UCSD-AML1 (cell line): ENCODE data around the gene SLC29A1.
"Not testable (repeated sequence)": the region's sequence is repeated elsewhere in the genome, so short reads cannot be mapped to it uniquely, and the experiment has no call there.

Experiments
- DNase-seq: peaks from one replicate; lab custom pipeline; 2025; ENCODE audit not compliant: unreplicated experiment; lab: John Stamatoyannopoulos, UW

SLC29A1 gene

DNA sequence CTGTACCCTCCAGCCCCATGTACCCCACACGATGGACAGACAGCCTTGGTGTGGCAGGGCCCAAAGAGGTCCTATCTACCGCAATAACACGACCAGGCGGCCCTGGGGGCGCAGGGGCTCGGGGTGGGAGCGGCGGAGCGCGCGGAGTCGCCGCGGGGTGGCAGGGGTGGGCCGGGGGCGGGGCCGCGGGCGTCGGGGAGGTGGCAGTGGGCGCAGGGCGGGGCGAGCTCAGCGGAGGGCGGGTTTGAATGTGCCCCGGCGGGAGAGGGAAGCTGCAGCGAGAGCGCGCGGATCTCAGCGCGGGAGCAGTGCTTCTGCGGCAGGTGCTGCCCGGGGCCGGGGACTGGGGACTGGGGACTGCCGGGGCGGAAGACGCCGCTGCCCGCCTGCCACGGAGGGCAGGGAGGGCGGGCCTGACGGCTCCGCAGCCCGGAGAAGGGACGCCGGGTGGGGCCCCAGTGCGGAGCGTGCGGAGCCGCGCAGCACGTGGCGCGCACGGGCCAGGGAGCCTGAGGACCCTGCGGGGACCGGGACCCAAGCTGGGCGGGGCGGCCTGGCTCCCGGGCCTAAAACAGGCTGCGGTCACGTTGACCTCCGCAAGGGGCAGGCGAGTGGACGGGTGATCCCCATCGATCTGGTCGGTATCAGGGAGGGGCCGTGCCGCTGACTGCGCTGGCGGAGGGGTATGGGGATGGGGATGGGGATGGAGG, at the start of gene SLC29A1:
Gene SLC29A1 (plus strand): TSS at position 277 of the 710 bp plus-strand sequence. CDS start 3,719 bp downstream, outside the sequence.
- peak; percentile 81 for DNase-seq

DNA sequence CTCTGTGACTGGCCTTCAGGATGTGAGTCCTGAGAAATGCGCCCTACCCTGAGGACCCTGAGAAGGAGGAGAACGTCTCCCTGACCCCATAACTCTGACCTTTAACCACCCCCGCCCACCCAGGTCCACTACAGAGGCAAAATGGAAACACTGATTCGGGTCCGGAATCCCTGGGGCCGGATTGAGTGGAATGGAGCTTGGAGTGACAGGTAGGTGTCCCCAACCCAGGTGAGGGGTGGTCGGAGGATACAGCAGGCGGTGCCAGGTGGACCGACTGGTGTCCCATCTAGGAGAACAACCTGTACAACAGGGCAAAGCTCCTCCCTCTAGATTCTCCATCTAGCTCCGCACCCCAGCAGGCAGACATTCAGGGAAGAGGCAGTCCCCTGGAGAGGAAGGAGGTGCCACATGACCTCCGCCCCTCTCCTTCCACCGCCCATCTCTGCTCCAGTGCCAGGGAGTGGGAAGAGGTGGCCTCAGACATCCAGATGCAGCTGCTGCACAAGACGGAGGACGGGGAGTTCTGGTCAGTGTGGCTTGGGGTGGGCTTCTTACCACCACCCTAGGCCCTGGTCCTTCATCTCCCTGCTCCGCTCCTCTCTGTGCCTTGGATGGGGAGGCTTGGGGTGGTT, 47.1 kb upstream of the SLC29A1 start:
- peak; percentile 64 for DNase-seq

DNA sequence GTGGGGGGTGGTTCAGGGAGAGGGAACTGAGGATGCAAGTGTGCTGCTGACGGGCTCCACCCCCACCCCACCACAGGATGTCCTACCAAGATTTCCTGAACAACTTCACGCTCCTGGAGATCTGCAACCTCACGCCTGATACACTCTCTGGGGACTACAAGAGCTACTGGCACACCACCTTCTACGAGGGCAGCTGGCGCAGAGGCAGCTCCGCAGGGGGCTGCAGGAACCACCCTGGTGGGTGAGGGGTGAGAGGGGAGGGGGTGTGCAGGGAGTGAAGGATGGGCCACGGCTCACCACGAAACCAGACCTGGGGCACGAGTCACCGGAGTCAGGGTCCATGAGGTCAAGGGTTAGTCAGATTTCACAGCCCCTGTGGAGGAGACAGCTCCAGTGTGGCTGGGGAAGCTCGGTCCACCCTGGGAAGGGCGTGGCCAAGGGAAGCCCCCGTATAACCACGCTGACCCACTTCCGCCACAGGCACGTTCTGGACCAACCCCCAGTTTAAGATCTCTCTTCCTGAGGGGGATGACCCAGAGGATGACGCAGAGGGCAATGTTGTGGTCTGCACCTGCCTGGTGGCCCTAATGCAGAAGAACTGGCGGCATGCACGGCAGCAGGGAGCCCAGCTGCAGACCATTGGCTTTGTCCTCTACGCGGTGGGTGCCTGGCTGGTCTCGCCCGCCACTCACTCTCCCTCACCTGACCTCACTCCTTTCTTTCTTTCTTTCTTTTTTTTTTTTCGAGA, 46.5 kb upstream of the SLC29A1 start:
- peak; percentile 60 for DNase-seq

DNA sequence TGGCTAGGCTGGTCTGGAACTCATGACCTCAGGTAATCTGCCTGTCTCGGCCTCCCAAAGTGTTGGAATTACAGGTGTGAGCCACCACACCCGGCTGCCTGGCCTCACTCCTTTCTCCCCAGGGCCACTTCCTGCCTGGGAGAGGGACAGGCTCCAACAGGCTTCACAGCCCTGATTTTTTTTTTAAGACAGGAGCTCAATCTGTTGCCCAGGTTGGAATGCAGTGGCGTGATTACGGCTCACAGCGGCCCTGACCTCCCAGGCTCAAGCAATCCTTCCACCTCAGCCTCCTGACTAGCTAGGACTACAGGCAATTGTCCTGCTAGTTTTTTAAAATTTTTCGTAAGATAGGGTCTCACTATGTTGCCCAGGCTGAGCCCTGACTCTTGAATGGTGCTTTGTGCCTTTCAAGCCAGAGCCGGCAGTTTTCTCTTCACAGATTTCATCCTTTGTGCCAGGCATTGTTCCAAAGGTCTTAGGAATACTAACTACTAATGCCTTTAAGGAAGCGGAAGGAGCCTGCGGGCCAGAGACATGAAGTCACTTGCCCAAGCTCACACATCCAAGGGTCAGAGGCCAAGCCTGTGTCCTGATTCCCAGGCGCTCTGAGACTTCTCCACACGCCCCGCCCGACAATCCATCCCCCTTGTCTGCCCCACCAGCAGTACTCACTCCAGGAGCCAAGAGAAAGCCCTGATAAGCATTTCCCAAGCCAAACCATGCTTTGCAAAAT, 45.5 kb upstream of the SLC29A1 start:
- no peak for DNase-seq

DNA sequence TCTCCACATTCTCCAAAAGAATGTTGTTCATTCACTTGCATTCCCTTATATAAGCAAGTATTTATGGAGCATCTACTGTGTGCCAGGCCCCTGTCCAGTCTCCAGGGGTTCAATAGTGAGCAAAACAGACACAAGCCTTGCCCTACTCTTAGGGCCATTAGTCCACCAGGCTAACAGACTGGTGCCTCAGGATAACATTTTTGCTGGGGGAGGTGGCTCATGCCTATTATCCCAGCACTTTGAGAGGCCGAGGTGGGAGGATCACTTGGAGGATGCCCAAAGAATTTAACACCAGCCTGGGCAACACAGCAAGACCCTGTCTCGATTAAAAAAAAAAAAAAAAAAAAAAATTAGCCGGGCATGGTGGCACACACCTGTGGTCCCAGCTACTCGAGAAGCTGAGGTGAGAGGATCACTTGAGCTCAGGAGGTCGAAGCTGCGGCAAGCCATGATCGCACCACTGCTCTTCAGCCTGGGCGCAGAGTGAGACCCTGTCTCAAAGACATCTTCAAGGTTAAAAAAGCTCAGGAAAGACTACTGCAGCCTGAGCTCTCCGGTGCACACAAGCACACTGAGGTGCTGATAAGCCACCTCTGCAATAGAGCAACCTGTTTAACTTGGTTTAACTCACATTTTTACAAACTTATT, 44.8 kb upstream of the SLC29A1 start:
- DNase-seq, result no peak

DNA sequence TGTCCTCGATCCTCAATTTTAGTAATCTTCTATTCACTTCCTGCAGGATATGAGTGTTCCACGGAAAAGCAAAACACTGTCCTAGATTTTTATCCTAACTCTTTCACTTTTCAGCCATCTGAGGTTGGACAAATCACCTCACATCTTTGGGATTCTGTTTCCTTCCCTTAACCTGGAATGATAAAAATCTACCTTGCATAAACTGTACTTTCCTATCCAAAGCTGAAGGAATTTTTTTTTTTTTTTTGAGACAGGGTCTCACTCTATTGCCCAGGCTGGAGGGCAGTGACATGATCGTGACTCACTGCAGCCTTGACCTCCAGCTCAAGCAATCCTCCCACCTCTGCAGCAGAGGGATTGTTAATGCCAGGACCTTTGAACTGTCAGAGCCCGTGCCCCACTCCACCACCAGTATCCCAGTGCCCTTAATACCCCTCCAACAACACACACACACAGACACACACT, 44.3 kb upstream of the SLC29A1 start:
- no peak for DNase-seq

DNA sequence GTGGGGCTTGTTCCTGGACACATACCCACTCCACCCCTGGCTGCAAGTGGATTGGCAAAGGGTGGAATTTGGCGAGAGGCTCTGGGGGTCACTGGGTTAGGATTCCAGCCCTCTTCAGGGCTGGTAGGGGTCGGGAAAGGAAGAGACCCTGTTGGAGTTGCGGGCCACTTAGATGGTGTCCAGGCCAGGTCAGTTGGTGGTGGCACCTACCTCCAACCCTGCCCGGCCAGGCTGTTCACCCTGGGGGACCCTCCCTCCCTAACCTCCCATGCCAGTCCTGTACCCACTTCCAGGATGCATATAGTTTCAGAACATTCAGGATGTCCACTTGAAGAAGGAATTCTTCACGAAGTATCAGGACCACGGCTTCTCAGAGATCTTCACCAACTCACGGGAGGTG, 43.7 kb upstream of the SLC29A1 start:
- DNase-seq, result no peak

DNA sequence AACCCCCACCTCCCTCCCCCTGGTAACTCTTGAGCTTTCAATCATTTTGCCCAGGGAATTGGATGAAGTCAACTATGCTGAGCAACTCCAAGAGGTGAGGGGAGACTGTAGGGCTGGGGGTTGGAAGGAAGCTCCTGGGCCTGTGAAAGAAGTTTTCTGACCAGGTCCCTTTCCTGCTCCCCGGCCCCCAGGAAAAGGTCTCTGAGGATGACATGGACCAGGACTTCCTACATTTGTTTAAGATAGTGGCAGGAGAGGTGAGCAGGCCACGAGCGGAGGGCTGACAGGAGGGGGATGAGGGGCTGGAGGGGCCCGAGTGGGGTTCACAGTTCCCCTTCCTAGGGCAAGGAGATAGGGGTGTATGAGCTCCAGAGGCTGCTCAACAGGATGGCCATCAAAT, 43.0 kb upstream of the SLC29A1 start:
- DNase-seq, result no peak

DNA sequence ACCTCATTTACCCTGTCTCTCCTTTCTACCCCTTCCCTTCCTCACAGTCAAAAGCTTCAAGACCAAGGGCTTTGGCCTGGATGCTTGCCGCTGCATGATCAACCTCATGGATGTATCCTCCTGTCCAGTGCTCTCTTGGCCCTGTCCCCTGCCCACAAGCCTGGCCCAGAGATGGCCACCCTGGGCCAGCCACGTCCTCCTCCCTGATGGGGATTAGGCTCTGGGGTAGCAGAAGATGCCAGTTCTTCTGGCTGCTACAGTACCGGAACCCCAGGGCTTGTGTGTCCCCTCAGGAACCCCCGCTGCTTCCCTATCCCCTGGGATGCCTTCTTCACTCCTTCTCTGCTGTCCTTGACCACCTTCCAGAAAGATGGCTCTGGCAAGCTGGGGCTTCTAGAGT, 42.5 kb upstream of the SLC29A1 start:
- DNase-seq, result no peak

DNA sequence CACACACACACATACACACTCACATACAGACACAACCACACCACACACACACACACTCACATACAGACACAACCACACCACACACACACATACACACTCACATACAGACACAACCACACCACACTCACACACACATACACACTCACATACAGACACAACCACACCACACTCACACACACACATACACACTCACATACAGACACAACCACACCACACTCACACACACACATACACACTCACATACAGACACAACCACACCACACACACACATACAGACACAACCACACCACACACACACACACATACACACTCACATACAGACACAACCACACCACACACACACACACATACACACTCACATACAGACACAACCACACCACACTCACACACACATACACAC, 41.6 kb upstream of the SLC29A1 start:
- not testable (repeated sequence) for DNase-seq

DNA sequence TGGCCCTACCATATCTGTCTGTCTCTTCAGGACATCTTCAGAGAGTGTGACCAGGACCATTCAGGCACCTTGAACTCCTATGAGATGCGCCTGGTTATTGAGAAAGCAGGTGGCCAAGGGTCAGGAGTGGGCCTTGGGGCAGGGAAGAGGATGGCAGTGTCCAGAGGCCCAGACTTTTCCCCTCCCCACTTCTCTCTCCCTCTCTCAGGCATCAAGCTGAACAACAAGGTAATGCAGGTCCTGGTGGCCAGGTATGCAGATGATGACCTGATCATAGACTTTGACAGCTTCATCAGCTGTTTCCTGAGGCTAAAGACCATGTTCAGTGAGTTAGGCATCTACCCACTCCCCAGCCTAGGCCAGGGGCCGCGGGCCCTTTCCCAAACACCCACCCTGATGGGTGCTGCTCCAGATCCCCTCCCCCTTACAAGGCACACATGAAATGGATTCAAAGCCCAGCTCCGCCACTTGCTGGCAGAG, 40.4 kb upstream of the SLC29A1 start:
- no peak for DNase-seq

DNA sequence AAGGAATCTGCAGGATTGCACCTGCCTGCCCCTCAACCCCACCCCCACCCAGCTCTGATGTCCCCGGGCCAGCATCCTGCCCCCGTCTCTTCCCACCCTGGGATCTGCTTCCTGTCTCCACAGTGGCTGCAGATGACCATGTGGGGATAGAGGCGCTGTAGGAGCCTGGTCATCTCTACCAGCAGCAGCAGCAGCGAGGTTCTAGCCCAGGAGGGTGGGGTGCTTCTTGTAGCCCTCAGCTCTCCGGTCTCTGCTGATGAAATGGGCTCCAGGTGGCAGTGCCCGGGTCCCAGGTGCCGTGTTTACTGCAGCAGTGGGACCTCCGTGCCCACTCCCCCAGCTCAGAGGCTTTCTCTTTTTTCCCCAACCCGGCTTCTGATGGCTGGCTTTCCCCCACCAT, 39.6 kb upstream of the SLC29A1 start:
- no peak for DNase-seq

DNA sequence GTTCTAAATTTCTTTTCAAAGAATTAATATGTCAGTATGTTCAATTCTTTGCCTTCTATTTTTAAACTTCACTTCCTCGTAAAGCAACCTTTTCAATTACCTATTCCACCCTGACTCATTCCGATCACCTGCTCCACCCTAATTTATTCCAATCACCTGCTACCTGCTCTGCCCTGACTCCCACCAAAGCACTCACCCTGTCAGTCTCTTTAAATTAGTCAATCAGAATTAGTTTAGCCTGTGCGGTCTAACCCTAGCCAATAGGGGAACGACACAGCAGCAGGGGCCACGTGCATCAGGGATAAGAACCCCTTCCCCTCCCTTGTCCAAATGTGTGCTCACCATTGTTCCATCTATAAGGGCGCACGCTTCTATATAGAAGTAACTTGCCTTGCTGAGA, 38.0 kb upstream of the SLC29A1 start:
- DNase-seq, result not testable (repeated sequence)

DNA sequence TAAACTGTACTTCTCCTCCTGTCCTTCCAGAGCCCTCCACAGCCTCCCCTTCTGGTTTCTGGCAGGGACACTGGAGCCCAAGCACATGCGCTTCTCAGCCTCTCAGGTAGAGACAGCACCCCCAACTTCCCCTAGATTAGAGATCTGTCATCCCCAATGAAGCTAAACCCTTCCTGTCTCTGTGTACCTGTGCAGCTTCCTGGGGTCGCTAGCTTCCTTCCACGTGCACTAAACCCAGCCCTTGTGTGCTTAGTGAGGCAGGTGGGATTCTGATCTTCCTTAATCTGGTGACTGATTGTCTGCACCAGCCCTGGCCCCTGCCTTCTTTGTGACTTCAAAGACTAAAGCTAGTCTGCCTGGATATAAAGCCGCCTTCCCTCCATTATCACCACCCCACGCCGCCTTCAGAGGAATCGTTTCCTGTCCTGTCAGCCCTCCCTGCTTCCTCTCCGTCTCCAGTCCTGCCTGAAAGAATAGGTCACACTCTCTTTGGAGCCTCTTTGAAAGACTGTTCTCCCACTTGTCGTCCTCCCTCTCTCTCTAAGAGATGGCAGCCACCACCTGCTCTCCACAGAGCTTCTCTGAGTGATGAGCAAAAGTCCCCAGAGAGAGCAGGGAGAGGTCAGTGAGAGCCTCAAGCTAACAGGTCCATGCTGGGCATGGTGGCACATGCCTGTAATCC, 37.3 kb upstream of the SLC29A1 start:
- peak; percentile 35 for DNase-seq

DNA sequence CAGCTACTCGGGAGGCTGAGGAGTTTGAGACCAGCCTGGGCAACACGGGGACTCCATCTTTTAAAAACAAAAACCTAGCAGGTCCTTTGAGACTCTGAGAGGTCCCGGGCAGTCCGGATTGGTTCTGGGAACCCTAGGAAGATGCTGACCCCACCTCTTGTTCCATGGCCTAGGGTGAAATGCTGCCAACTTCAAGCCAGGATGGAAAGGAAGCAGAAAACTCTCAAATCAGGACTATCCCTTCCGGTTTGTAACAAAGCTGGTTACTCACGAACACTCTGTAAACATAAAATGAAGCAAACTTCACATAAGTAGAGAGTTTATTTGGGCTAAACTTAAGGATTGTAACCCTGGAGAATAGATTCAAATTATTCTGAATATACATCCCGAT, 36.8 kb upstream of the SLC29A1 start:
- DNase-seq, result no peak

DNA sequence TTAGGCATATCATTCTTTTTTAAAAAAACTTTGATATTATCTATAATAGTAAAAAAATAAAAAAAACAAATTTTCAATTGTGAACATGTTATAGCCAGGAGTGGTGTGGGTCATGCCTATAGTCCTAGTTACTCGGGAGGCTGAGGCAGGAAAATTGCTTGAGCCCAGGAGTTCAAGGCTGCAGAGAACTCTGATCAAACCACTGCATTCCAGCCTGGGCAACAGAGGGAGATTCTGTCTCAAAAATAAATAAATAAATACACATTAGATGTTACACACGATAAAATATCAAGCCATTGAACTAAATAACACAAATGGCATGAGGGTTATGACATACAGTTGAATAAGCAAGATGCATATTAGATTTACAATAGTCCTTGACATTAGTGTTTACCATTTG, 34.6 kb upstream of the SLC29A1 start:
- no peak for DNase-seq

DNA sequence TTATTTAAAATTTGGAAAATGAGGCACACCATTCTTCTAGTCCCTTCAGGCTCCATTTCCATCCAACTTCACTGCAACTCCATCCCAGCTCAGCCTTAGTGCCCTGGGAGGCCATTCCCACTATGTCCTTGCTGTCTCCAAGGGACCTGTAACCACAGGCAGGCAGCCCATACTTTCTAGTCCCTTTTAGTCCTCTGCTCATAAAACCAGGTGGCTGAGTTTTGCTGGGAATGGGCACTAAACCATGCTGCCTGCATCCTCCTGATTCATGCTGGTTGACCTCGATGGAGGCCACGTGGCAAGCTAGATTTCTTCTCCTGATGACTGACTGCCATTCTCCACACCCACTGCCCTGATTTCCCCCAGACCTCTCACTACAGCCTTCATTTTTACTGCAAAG, 34.1 kb upstream of the SLC29A1 start:
- DNase-seq, result no peak

DNA sequence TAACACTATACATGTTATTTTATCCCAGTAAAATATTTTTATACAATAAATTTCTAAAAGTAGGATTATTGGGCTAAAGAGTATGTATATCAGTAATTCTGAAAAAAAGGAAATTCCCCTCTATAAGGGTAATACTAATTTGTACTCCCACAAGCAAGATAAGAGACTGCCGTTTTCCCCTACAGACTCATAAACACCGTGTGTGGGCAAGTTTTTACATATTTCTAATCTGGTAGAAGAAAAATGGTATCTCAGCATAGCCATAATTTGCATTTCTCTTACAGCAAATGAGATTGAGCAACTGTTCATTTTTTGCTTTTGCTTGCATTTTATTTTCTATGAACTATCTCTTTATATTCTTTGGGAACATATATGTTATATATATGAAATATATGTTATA, 32.7 kb upstream of the SLC29A1 start:
- DNase-seq, result no peak

DNA sequence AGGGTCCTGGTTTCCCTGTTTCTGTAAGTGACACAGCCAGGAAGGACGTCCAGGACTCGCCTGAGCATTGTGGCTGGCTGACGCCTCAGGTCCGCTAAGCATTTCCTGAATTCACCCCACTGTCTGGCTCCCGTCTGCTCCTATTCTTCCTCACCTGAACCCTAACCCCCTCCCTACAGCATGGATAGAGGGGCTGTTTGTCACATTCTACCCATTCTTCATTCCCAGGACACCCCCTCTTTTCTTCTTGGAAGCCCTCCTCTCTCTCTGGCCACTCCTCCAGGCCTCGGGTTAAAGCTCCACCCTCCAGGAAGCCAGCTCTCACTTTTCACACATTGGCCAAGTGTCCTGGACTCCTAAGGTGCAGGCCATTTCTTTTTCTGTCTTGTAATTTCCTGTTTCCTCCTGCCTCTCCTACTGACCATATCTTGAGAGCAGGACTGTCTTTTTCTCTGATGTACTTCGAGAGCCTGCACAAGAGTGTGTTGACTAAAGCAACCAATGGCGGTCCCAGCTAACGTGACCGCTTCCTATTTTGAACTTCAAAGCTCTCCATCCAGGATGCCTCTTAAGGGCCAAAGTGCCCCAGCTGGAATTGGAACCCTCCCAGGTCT, 30.9 kb upstream of the SLC29A1 start:
- DNase-seq, result peak; percentile 49
